Transverse colon (tissue), 4 donors: ENCODE data around the gene PLEKHH3. TPM values are rescaled to one million over a fixed set of nuclear protein-coding genes. Genes with fewer than 3 reads are reported as not detected.

Source experiments
- DNase-seq: peaks from one replicate; pipeline ENCODE4 v3.0.0-alpha.2; 2019
- H3K27ac ChIP-seq, 4 donors: fragments of 200-600 bp; sonication (generic); 2 replicates each; pipeline ENCODE4 v1.5.1; 2016 to 2018; ENCODE audit warnings: inconsistent platforms in 4 of 4
- H3K27me3 ChIP-seq: fragments of 200-600 bp; sonication (generic); 2 replicates; pipeline ENCODE4 v1.5.1; 2017; ENCODE audit warnings: inconsistent platforms
- H3K36me3 ChIP-seq, 4 donors: fragments of 200-600 bp; sonication (generic); 2 replicates each; pipeline ENCODE4 v1.5.1; 2017 to 2019; ENCODE audit warnings: inconsistent platforms in 4 of 4
- H3K4me1 ChIP-seq, 4 donors: fragments of 200-600 bp; sonication (generic); 2 replicates each; pipeline ENCODE4 v1.5.1; 2017 to 2020; ENCODE audit warnings: inconsistent platforms in 4 of 4
- H3K4me3 ChIP-seq, 4 donors: fragments of 200-600 bp; sonication (generic); 1 replicate in 1 of 4; 2 replicates in 3 of 4; pipeline versions ENCODE4 v1.5.1 to v1.6.1; 2017 to 2019; ENCODE audit warnings: inconsistent platforms in 4 of 4
- H3K9me3 ChIP-seq, 2 donors: fragments of 200-600 bp; sonication (generic); 2 replicates each; pipeline ENCODE4 v1.5.1; 2017 to 2019; ENCODE audit warnings: inconsistent platforms in 2 of 2
- CTCF ChIP-seq, 5 experiments: fragments of 200-600 bp in 3 of 5; fragments of 450-650 bp in 2 of 5; sonication (generic) in 3 of 5; IDR thresholded peaks; 1 replicate in 2 of 5; 2 replicates in 3 of 5; pipeline ENCODE4 v1.5.1; 2016 to 2017; ENCODE audit warnings: antibody characterized with exemption in 5 of 5, inconsistent platforms in 3 of 5, mild to moderate bottlenecking in 2 of 5, moderate library complexity in 1 of 5
- EP300 ChIP-seq: sonication (generic); formaldehyde crosslinking; IDR thresholded peaks from one replicate; pipeline ENCODE4 v1.6.1; 2017; ENCODE audit warnings: antibody characterized with exemption, low read depth
- POLR2A ChIP-seq: fragments of 450-650 bp; IDR thresholded peaks from one replicate; pipeline ENCODE4 v1.6.1; 2016; ENCODE audit warnings: antibody characterized with exemption, mild to moderate bottlenecking, moderate library complexity
- POLR2AphosphoS5 ChIP-seq, 3 donors: sonication (generic); formaldehyde crosslinking; IDR thresholded peaks; one replicate each; pipeline ENCODE4 v1.6.1; 2016; ENCODE audit warnings: antibody characterized with exemption in 3 of 3
- WGBS, 2 donors: methylation state at CpG; one replicate each; pipeline ENCODE4 v1.1.5; 2018; ENCODE audit warnings: low coverage in 1 of 2; 5-methylcytosine and 5-hydroxymethylcytosine counted together
- in situ Hi-C, 4 donors: fragments of 200-750 bp; cut with MboI; loops; one replicate each; pipeline versions ENCODE4 v1.15.0 to v1.15.1; 2017; ENCODE audit warnings: low sequenced_read_pairs in 3 of 4, low pct_ligation_motif_present in 1 of 4, low pct_unique_long_range_greater_than_20kb in 1 of 4
- intact Hi-C: fragments of 100-400 bp; cut with DNase I; formaldehyde crosslinking; loops from one replicate; pipeline ENCODE4 v1.15.1; 2023; ENCODE audit warnings: low total_unique reads
- total RNA-seq, 4 donors: library from RNA; depleted of rRNA; stranded (reverse); fragments of >200 nt; gene quantifications; one replicate each; pipeline ENCODE4 v1.1.0, GENCODE V29; 2016

PLEKHH3 gene
- total RNA-seq: 10 to 100 TPM in 2 of 4 donors, 1 to 10 TPM in 2; 5.8 to 29.9 (median 9.9) TPM

- TF ChIP-seq POLR2A (peak; percentile 60), CTCF (IDR thresholded peaks at IDR 0.05) (peak in 1 of 5 experiments; percentile 17), POLR2AphosphoS5 (IDR thresholded peaks at IDR 0.05) (peak; percentile 74 to 89 (median 80)), EP300 (no peak)
- in situ Hi-C loops (loop anchor here in 3 of 4 donors (25.0 kb wide), 1 partner anchor 89 kb away; the partner anchor contains the start of gene PSMC3IP (in 3 of the 3)), intact Hi-C loops (no loop called here)
- Histone ChIP-seq H3K27me3 (peaks cover 4% of the 10 kb centered on the region), H3K4me3 (peak within 1 kb of the TSS; percentile 75 to 91 (median 85)), H3K27ac (peak within 1 kb of the TSS; percentile 92 to 98 (median 96)), H3K4me1 (peaks cover 29 to 73% (median 57%) of the 10 kb centered on the region in 4 donors), H3K36me3 (no peaks in the 10 kb centered on the region), H3K9me3 (no peaks in the 10 kb centered on the region)
- WGBS, 2 donors: 0 to 1% methylated on average over 10 to 44 of the region's 51 CpGs
- DNase-seq: no peak
Measured at GRCh38 chr17:42676424-42677011, at the start of gene PLEKHH3. Gene PLEKHH3, minus strand, starts transcription at chr17:42676994. Its CDS starts 431 bp downstream, at chr17:42676563.

- TF ChIP-seq POLR2AphosphoS5 (IDR thresholded peaks at IDR 0.05) (no peak), EP300 (no peak), POLR2A (no peak), CTCF (IDR thresholded peaks at IDR 0.05) (no peak)
- in situ Hi-C loops: no loop called here
- WGBS, 2 donors: 93% methylated on average over 3 to 6 of the region's 6 CpGs
- Histone ChIP-seq H3K9me3 (no peaks in the 10 kb centered on the region), H3K27ac (no peak overlapping the region), H3K36me3 (peaks cover 0 to 90% (median 38%) of the 10 kb centered on the region in 4 donors), H3K27me3 (no peaks in the 10 kb centered on the region), H3K4me1 (no peaks in the 10 kb centered on the region), H3K4me3 (no peak overlapping the region)
- intact Hi-C loops: no loop called here
- no peak for DNase-seq
Measured at GRCh38 chr17:42725143-42725542, 48.3 kb upstream of the PLEKHH3 start.

- H3K4me1 ChIP-seq: no peaks in the 10 kb centered on the region
- intact Hi-C loops (loop anchor here (5.0 kb wide), 1 partner anchor 39 kb away; the partner anchor contains the start of gene RAMP2), in situ Hi-C loops (loop anchor here in 2 of 4 donors (25.0 kb wide), 1 partner anchor 214 kb away; no protein-coding TSS in a partner anchor)
Measured at GRCh38 chr17:42723636-42724035, 46.8 kb upstream of the PLEKHH3 start.

More at GRCh38 chr17:42723636-42724035, 46.8 kb upstream of the PLEKHH3 start:
- TF ChIP-seq CTCF (IDR thresholded peaks at IDR 0.05): no peak
- no peak for TF ChIP-seq EP300
- TF ChIP-seq POLR2AphosphoS5 (IDR thresholded peaks at IDR 0.05): no peak
- no peak for TF ChIP-seq POLR2A
- Histone ChIP-seq H3K4me3 (no peak overlapping the region), H3K36me3 (peaks cover 0 to 95% (median 42%) of the 10 kb centered on the region in 4 donors), H3K9me3 (no peaks in the 10 kb centered on the region), H3K27ac (no peak overlapping the region), H3K27me3 (no peaks in the 10 kb centered on the region)
- no peak for DNase-seq
- 84 to 96% methylated on average over 3 of the region's 3 CpGs for WGBS, 2 donors
